GM19463 (cell line): ENCODE measurements around the gene GOLIM4.

Source experiments
- ATAC-seq: cut with Tn5 transposase; IDR thresholded peaks from one replicate; pipeline ENCODE4 v1.9.1; 2021; ENCODE audit warnings: mild to moderate bottlenecking, moderate library complexity; ENCODE audit not compliant: unreplicated experiment

GOLIM4 gene

DNA sequence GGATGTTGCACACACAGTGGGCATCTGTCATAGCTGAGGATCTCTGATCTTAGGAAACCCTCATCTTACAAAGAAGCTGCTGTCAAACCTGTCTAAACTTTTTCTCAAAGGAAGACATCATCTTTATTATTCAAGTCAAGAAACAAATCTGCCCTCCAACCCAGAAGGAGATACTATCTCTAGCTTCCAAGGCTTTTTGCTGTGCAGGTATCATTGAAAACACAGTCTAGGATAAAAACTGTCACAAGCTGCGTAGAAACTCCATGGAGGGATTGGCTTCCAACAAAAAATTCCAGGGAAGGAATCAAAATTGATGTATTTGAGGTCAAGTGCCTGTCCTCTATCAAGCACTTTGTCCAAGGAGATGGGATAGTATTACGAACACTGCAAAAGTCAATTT, 89.1 kb downstream of the GOLIM4 start:
- no peak for ATAC-seq

DNA sequence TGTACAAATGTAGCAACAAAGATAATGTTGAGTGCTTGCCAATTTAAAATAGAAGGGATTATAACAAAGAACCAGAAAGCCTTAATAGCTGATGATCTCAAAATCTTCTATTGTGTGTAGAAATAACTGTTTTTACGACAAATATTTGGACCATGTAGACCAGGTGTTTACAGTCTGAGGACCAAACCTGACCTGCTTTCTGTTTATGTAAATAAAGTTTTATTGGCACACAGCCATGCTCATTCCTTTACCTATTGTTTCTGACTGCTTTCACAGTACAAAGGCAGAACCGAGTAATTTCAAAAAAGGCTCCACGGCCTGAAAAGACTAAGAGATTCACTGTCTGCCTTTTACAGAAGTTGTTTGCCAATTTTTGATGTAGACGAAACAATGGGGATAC, 91.8 kb downstream of the GOLIM4 start:
- ATAC-seq = no peak

DNA sequence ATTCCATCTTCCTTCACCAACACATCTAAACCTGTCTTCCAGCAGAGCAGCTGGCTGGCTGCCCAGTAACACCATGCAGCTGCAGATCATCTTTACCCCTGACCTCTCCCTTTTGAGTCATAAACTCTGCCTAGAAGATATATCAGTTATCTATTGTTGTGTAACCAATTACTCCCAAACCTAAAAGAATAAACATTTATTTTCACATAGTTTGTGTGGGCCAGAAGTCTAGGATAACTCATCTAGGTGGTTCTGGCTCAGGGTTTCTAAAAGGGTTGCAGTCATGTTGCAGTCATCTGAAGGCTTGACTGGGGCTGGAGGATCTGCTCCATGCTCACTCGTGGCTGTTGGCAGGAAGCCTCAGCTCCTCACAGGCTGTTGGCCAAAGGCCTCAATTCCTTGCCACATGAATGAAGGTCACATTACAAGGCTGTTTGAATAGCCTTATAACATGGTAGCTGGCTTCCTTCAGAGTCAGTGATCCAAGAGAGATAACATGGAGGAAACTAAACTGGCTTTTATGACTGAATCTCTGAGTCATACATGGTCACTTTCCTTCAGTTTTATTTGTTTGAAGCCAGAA, 92.8 kb downstream of the GOLIM4 start:
- ATAC-seq = no peak

DNA sequence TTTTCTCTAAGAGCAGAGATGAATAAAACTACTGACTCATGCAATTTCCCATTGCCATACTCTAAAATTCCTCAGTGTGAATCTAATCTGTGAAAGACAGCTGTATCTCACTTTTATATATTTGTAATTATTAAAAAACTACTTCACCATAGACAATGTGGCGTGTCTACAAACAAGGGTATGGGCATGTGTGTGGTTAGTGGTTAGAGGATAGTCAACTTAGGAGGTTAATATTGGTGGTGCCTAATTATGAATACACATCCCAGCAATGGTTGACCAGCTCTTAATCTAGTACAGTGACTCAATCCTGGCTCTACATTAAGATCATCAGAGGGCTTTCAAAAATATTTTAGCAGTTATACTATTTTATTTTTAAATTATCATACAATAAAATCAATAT, 94.5 kb downstream of the GOLIM4 start:
- peak; percentile 52 for ATAC-seq

DNA sequence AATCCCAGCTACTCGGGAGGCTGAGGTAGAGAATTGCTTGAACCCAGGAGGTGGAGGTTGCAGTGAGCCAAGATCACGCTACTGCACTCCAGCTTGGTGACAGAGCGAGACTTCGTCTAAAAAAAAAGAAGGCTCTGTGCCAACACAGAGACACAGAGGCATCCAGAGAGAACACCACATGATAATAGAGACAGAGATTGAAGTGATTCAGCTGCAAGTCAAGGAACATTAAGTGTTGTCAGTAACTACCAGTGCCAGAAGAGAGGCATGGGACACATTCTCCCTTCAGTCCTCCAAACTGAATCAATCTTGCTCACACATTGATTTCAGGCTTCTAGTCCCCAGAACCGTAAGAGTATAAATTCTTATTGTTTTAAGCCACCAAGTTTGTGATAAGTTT, 97.5 kb downstream of the GOLIM4 start:
- no peak for ATAC-seq

DNA sequence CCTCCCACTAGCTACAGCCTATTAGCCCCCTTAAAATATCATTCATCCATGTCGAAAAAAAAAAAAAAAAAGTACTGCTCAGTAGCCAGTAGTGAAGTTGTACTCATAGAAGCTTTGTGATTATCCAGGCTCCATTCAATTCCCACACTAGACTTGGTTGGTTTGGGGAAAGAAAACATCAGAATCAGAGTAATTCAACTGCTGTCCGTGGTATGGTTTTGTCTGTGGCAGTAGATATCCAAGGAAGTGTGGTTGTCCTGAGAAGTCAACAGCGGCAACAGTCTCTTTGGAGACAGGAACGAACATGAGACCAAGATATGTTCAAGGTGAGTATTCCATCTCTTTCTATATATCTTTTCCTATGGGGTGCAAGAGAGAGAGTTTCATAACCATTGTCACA, 99.2 kb downstream of the GOLIM4 start:
- no peak for ATAC-seq

DNA sequence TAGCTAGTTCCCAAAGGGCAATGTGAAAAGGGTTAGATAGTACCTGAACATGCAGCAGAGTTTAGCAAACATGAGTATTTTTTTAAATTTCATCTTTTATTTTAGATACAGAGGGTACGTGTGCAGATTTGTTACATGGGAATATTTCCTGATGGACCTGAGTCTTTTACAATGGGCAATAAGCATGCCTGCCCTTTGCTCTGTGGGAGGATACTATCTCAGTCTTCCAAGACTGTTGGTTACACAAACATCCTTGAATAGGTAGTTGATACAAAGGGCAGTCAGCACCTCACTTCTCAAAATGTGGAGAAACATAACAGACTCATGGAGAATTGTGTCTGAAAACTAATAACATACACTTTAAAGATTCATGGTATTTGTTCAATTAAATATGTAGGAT, 103.3 kb downstream of the GOLIM4 start:
- no peak for ATAC-seq

DNA sequence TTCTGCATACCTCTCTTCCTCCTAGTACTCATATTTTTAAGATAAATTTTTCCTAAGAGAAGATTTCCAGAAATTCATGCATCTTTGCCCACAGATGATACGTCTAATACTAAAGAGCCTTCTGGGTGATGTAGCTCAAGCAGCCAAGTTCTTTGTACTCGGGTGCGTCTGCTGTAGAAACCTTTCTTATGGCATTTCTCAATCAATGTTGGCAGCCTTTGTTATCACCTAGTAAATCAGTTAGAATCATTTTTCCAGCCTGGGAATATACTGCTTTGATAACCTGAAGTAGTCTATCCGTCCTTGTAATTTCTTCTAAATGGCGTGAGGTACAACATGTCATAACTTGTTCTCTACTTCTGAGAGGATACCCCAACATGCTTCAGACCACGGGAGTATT, 104.5 kb downstream of the GOLIM4 start:
- no peak for ATAC-seq

DNA sequence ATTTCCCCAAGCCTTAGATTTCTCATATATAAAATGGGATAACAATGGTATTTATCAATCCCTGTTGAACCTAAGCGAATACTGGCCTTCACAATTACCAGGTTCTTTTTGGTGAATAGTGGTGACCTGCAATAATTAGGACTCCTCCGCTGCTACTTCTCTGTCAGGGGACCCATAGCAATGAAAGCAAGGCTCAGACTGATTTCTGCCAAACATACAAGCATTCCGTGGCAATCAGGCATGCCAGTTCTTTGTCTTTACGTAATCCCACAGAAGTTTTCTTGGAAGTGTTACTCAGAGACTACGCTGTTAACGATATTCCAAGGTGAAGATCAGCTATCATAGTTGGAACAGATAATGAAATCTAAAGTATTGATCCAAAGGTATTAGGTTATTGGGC, 105.7 kb downstream of the GOLIM4 start:
- no peak for ATAC-seq

DNA sequence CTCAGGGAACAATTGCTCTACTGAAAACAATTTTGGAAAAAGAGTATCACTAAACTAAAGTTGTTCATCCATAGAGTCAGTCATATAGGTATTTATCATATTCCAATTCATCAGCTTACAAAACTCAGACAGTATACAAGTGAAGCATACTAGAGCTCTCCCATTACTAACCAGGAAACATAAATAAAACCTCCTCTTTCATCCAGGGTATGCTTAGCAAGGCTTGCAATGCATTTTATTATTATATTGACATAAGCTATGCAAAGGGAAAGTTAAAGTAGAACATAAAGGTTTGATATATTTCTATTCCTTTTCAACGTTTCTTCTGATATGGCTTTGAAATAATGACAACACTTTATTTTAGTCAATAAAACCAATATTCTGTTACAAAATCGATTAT, 106.7 kb downstream of the GOLIM4 start:
- no peak for ATAC-seq

DNA sequence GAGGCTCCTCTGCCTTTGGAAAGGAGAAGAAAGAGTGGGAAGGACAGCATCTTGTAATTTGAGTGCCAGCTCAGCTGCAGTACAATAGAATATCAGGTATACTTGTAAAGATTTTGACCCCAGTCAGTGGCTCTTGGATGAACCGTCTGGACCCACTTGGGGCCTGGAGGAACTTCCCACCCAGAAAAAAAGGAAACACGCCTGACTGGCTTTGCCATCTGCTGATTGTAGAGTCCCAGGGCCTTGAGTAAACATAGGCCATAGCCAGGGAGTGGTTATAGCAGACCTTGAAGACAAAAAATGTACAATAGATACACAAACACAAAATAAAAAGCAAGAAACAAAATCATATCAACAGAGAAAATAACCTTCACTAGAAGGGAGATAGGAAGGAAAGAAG, 112.1 kb downstream of the GOLIM4 start:
- ATAC-seq = no peak

DNA sequence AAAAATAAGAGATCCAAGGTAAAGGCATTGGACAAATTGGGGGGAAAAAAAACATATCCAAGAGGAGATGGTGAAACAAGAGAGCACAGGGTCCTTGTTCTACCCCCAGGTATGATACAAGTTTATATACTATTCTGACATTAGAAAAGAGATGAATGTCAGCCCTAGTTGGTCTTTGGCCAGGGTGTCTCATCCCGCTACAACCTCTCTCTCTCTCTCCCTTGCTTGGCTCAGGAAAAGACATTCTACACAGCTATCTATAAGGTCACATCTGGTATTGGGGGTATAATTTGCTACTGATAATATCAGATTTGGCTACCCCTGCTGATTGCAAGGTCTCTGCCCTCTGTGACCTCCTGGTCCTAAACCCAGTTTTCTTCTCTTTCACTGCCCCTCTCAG, 117.2 kb downstream of the GOLIM4 start:
- ATAC-seq = no peak

DNA sequence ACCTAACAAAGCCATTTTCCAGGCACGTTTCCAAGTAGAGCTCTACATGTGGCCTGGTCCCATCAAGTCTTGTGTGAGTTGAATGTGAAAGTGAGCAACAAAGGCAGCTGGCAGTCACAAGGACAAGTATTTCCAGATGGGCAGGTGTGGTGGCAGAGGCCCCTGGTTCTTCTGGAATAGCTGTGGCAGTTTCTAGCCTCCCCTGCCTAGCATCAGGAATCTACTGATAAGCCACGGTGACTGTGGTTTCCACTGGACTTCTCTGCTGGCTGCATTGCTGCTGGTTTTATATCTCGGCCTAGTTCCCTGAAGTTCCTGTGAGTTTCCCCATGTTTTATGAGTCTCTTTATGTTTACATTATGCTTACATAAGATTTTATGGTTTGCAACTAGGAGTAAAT, 117.7 kb downstream of the GOLIM4 start:
- ATAC-seq = no peak

DNA sequence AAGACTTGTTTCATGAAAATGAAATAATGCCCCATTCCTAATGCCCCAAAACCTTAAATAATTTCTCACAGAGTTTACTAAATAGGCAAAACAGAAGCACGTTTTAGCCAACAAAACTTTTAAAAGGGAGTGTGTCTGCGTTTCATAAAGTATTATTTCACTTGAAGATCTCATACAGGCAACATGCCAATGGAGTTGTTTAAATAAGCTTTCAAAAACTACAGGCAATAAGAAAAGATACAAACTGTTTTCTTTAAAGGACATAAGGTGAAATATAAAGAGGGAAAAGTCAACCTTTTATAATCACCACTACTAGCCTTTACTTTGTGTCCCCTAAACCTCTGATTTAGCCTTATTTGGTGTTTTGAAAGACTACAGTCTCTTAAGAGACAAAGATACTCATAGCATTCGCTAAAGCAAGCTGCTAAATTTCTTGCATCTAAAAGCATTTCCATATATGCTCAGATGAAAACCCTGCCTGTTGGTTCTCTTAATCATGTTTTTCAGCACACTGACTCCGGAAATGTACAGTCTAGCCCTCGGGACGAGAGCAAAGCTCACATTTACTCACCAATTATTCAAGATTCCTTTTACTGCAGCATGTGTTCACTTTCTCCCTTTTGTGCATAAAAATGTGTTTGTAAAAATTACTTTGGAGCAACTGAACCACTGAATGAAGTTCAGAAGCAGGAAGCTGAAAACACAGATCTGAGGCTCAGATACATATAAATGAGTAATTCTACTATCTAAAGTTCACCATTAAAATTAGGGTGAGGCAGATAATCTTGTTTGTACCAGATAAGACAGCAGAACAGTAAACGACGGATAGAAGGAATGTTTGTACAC, 119.0 kb downstream of the GOLIM4 start:
- ATAC-seq = no peak

DNA sequence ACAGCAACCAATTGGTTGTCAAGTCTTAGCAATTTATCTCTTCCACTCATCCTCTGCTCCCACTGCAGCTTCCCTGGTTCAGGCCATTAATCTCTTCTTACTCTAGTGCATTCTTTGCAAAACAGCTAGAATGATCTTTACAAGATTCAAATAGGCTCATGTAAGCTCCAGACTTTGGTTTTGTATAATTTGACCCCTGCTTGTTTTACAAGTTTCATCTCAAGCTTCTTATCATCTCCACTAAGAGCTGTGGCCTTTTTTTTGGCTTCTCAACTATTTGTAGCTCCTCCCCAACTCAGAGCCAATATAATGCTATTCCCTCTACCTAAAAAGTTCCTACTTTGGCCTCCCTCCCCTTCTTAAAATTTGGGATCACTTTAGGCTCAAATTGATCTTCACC, 121.8 kb downstream of the GOLIM4 start:
- no peak for ATAC-seq

DNA sequence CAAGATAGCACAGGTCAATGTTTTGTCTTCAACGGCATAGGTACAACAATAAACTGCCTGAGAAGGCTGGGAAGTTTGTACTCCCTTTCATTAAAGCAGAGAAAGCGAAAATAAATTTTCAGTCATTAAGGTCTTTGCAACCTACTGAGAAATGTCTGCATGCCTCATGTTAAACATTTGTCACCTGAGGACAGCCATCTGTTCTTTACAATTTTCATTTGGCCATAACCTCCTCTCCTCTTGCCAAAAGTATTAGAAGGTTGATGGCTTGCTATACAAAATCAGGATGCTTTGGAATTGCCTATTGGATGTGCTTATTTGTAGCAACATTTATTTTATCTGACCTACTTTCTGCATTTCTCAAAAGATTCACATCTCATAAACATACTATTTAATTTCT, 122.7 kb downstream of the GOLIM4 start:
- ATAC-seq = no peak

DNA sequence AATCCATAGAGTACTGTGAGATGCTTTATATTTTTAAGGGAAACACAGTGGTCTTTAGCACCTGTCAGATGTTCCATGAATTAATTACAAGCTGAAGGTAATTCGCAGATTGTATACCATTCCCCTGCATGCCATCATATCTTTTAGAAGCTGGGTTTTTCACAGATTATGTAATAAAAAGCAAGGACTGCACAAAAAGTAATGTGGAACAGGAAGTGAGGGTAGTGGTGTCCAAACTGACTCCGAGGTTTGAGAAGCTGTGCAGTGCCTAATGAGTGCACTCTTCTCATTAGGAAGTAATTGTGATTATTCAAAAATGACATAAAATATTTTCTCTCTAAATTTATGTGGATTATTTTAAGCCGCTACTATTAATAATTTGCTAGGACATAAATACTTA, 123.2 kb downstream of the GOLIM4 start:
- no peak for ATAC-seq

DNA sequence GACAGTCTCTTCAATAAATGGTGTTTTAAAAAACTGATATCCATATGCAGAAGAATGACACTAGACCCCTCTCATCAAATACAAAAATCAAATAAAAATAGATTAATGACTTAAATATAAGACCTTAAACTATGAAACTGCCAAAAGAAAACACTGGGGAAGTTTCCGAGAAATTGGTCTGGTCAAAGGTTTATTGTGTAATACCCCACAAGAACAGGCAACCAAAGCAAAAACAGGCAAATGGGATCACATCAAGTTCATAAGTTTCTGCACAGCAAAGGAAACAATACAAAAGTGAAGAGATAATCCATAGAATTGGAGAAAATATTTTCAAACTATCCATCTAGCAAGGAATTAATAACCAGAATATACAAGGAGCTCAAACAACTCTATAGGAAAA, 126.2 kb downstream of the GOLIM4 start:
- ATAC-seq = no peak

DNA sequence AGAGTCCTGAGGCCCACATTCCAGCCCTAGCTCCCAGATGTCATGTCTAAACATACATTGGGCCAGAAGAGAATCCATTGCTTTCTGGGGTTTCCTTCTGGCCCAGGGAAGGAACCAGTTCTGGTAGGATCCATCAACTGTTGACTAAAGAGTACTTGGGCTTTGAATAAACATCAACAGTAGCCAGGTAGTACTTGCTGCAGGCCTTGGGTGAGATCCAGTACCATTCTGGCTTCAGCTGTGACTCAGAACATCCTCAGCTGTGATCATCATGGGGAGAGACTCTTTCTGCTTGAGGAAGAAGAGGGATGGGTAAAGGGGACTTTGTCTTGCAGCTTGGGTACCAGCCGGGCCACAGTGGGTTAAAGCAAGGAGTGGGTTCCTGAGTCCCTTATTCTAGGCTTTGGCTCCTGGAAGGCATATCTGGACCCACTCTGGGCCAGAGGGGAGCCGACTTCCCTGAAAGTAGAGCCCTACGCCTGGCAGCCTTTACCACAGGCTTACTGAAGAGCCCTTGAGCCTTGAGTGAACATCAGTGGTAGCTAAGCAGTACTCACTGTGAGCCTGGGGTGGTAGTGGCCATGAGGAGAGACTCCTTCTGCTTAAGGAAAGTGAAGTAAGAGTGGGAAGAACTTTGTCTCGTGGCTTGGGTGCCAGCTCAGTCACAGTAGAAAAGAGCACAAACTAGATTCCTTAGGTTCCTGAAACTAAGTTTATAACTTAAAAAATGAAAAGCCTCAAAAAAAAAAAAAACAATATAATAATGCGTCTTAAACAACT, 128.3 kb downstream of the GOLIM4 start:
- ATAC-seq = no peak
